Vagina (tissue), 2 donors: ENCODE results near the gene SFXN4.

Source experiments
- POLR2A ChIP-seq, 2 donors: fragments of 450-650 bp; IDR thresholded peaks; one replicate each; pipeline ENCODE4 v1.6.1; 2017; ENCODE audit warnings: antibody characterized with exemption in 2 of 2, mild to moderate bottlenecking in 2 of 2, moderate library complexity in 2 of 2
- POLR2AphosphoS5 ChIP-seq, 2 donors: sonication (generic); formaldehyde crosslinking; IDR thresholded peaks; one replicate each; pipeline ENCODE4 v1.9.0; 2017; ENCODE audit warnings: antibody characterized with exemption in 2 of 2, mild to moderate bottlenecking in 2 of 2, low read depth in 1 of 2; ENCODE audit not compliant: insufficient read depth in 1 of 2
- TF ChIP-seq, protein P1 (sequence below), 3 experiments: fragments of 450-650 bp in 2 of 3; fragments of 200-600 bp in 1 of 3; sonication (generic) in 1 of 3; IDR thresholded peaks; one replicate each; pipeline ENCODE4 v1.5.1; 2017 to 2019; ENCODE audit warnings: antibody characterized with exemption in 3 of 3, mild to moderate bottlenecking in 2 of 3, moderate library complexity in 2 of 3

DNA sequence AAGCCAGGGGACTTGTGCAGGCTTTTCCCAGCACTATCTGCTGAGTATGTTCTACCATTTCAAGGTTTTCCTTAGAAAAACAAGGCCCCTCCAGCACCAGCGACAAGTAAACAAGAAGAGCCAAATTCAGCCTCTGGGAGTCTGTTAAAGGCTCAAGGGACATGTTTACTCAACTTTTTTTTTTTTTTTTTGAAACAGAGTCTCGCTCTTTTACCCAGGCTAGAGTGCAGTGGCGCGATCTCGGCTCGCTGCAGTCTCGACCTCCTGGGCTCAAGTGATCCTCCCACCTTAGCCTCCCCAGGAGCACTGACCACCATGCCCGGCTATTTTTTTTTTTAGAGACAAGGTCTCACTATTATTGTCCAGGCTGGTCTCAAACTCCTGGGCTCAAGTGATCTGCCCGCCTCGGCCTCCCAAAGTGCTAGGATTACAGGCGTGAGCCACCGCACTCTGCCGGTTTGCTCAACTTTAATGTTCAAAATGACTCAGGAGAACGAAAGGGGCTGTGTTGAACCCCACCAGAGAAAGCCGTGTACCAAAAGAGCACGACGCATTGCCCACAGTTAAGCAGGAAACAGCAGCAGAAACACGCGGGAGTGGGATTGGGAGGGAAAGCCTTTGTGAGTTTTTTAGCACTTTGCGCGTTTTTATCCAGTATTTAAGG, 12.3 kb upstream of the SFXN4 start:
- TF ChIP-seq, protein P1, sequence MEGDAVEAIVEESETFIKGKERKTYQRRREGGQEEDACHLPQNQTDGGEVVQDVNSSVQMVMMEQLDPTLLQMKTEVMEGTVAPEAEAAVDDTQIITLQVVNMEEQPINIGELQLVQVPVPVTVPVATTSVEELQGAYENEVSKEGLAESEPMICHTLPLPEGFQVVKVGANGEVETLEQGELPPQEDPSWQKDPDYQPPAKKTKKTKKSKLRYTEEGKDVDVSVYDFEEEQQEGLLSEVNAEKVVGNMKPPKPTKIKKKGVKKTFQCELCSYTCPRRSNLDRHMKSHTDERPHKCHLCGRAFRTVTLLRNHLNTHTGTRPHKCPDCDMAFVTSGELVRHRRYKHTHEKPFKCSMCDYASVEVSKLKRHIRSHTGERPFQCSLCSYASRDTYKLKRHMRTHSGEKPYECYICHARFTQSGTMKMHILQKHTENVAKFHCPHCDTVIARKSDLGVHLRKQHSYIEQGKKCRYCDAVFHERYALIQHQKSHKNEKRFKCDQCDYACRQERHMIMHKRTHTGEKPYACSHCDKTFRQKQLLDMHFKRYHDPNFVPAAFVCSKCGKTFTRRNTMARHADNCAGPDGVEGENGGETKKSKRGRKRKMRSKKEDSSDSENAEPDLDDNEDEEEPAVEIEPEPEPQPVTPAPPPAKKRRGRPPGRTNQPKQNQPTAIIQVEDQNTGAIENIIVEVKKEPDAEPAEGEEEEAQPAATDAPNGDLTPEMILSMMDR (IDR thresholded peaks at IDR 0.05) = no peak
- TF ChIP-seq POLR2A (IDR thresholded peaks at IDR 0.05) = no peak
- no peak for TF ChIP-seq POLR2AphosphoS5 (IDR thresholded peaks at IDR 0.05; ENCODE audit: insufficient read depth in 1 of 2, low read depth in 1 of 2)
